ENCODE results near the gene COL15A1.

DNA sequence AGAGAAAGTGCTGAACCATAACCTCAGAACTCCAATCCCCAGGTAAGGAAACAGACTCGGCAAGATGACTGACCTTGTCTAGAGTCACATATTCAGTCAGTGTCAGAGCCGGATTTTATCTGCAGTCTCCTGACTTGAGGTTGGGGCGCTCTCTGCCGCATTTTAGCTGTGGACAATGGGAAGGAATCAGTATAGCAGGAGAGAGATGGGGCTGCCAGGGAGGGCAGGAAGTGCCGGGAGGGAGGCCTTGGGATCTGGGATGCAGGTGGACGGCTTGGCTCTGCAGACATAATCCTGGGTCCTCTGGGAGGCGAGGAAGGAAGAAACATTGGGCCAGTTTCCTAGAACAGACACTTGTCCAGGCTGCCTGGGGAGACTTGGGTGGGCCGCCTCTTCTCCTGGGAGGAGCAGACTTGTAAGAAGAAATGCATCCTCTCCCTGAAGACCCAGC, 39.7 kb upstream of the COL15A1 start:
- no peak for TF ChIP-seq EP300 (IDR thresholded peaks at IDR 0.05)
- TF ChIP-seq, protein P1, sequence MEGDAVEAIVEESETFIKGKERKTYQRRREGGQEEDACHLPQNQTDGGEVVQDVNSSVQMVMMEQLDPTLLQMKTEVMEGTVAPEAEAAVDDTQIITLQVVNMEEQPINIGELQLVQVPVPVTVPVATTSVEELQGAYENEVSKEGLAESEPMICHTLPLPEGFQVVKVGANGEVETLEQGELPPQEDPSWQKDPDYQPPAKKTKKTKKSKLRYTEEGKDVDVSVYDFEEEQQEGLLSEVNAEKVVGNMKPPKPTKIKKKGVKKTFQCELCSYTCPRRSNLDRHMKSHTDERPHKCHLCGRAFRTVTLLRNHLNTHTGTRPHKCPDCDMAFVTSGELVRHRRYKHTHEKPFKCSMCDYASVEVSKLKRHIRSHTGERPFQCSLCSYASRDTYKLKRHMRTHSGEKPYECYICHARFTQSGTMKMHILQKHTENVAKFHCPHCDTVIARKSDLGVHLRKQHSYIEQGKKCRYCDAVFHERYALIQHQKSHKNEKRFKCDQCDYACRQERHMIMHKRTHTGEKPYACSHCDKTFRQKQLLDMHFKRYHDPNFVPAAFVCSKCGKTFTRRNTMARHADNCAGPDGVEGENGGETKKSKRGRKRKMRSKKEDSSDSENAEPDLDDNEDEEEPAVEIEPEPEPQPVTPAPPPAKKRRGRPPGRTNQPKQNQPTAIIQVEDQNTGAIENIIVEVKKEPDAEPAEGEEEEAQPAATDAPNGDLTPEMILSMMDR (IDR thresholded peaks at IDR 0.05) = no peak
- no peak for TF ChIP-seq POLR2A (IDR thresholded peaks at IDR 0.05; ENCODE audit: low read depth)
- TF ChIP-seq POLR2AphosphoS5 (IDR thresholded peaks at IDR 0.05) = no peak

Data from esophagus muscularis mucosa (tissue), 4 donors.